Activated naive CD8-positive, alpha-beta T cell treated with anti-CD3 and anti-CD28 coated beads, Interleukin-2, amount 10 ng/mL, durations not matched to agents 7 days and 5 days (primary cell): ENCODE results near the gene CETP. TPM values are rescaled to one million over a fixed set of nuclear protein-coding genes. Genes with fewer than 3 reads are reported as not detected.
A peak's percentile ranks its signal among the peaks of the same experiment; 100 is the strongest.

Source experiments
- ATAC-seq: fragments of 150-1000 bp; cut with Tn5 transposase; one replicate; pipeline ENCODE4 v1.10.0; 2021; ENCODE audit warnings: low read depth, moderate library complexity
- POLR2A ChIA-PET: fragments of 350-600 bp; sonication (Branson Sonifier 250); formaldehyde crosslinking; loops from one replicate; lab custom pipeline; 2021; ENCODE audit warnings: antibody characterized with exemption; lab: Charles Lee
- DNase-seq: peaks from one replicate; pipeline ENCODE4 v3.0.0; 2021
- H3K27ac Mint-ChIP-seq: one replicate; pipeline ENCODE4 v1.8.0; 2022; ENCODE audit warnings: mild to moderate bottlenecking, mixed read lengths
- H3K27me3 Mint-ChIP-seq: one replicate; pipeline ENCODE4 v1.8.0; 2022; ENCODE audit warnings: mild to moderate bottlenecking, moderate library complexity, mixed read lengths
- H3K36me3 Mint-ChIP-seq: one replicate; pipeline ENCODE4 v1.8.0; 2021; ENCODE audit warnings: mild to moderate bottlenecking, mixed read lengths
- H3K4me1 Mint-ChIP-seq: one replicate; pipeline ENCODE4 v1.8.0; 2021; ENCODE audit warnings: mixed read lengths
- H3K4me3 Mint-ChIP-seq: one replicate; pipeline ENCODE4 v1.8.0; 2022; ENCODE audit warnings: mild to moderate bottlenecking, moderate library complexity, mixed read lengths
- H3K9me3 Mint-ChIP-seq: one replicate; pipeline ENCODE4 v1.8.0; 2021; ENCODE audit warnings: mixed read lengths
- total RNA-seq, 2 experiments: library from RNA; stranded (reverse); gene quantifications; one replicate each; pipeline ENCODE4 v1.2.3, GENCODE V29; 2021

Gene CETP, protein sequence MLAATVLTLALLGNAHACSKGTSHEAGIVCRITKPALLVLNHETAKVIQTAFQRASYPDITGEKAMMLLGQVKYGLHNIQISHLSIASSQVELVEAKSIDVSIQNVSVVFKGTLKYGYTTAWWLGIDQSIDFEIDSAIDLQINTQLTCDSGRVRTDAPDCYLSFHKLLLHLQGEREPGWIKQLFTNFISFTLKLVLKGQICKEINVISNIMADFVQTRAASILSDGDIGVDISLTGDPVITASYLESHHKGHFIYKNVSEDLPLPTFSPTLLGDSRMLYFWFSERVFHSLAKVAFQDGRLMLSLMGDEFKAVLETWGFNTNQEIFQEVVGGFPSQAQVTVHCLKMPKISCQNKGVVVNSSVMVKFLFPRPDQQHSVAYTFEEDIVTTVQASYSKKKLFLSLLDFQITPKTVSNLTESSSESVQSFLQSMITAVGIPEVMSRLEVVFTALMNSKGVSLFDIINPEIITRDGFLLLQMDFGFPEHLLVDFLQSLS
- total RNA-seq, result not detected

DNA sequence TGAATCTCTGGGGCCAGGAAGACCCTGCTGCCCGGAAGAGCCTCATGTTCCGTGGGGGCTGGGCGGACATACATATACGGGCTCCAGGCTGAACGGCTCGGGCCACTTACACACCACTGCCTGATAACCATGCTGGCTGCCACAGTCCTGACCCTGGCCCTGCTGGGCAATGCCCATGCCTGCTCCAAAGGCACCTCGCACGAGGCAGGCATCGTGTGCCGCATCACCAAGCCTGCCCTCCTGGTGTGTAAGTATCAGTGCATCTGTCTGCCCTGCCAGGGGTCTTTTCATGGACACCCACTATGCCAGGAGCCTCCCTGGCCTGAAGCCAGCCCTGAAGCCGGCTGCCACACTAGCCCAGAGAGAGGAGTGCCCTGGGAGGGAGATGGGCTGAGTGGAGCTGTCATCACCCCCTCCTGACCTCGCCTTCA lies at the start of gene CETP:
Gene CETP, plus strand, starts transcription at position 100 of the 431 bp plus-strand sequence. Its CDS starts 30 bp downstream, at position 130.
- Mint-ChIP-seq H3K4me1 (peaks cover 21% of the 10 kb centered on the region), H3K27me3 (peaks cover 11% of the 10 kb centered on the region), H3K27ac (no peak within 1 kb of the TSS), H3K9me3 (no peaks in the 10 kb centered on the region), H3K4me3 (no peak within 1 kb of the TSS), H3K36me3 (no peaks in the 10 kb centered on the region)
- POLR2A ChIA-PET, result no interaction called here
- DNase-seq, result no peak
- ATAC-seq, result no peak

DNA sequence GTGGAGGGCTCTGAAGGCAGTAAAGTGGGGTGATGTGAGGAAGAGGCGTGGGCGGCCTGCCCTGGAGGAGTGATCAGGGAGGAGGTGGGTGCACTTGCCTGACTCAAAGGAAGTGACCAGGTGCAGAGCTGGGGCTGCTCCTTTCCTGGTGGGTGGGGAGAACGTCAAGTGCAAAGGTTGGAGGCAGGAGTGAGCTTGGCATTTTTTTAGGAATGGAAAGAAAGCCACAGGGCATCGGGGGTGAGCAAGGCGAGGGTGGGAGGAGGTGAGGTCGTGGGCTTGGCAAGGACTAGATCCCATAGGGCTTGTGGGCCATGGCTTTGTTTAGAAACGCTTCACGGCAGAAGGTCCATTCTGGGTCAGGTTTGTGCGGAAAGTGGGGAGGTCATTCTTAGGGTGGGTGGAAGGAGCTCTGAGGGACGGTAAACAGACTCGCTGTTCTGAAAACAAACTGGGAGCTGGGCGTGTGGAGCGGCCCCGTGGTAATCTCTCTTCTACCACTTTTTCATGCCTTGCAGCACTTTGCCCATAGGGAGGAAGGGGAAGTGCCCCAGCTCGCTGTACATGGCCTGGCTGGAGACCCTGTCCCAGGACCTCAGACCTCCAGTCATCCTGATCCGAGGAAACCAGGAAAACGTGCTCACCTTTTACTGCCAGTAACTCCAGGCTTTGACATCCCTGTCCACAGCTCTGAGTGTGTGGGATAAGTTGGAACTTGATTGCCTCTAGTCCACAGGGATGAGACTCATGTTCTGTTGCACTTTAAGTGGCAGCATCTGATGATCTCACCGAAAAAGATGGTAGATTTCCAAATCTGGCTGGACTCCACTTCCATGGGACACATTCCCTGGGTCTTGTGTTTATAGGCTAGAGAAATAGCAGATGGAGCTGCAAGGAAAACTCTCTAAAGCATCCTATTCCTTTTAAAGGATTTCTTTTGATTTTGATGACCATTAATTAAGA lies 48.7 kb upstream of the CETP start:
- Mint-ChIP-seq H3K4me1 (peaks cover 39% of the 10 kb centered on the region), H3K4me3 (no peak overlapping the region), H3K27me3 (no peaks in the 10 kb centered on the region), H3K27ac (no peak overlapping the region), H3K36me3 (peaks cover 6% of the 10 kb centered on the region), H3K9me3 (no peaks in the 10 kb centered on the region)
- POLR2A ChIA-PET, result interaction anchor here (0.5 to 4.8 kb wide), 2 partner anchors 19 to 92 kb away, joined by 3 to 31 read pairs; partner anchors contain the start of gene HERPUD1
- ATAC-seq, result no peak
- no peak for DNase-seq

DNA sequence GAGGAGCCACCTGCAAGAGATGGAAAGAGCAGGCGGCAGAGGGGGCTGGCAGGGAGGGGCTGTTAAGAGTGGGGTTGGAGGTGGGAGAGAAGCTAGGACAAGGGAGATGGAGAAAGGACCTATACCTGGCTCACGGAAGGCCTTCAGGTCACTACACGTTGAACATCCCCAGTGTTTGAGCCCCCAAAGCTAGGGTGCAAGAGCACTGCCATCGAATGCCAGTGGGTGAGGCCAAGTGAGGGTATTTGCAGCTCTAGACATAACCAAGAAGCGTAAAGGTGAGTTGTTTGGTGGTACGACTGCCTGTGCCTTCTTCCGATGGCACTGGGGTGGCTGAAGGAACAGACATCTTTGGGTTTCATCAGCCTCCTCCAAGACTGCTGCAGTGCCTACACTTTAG lies 46.9 kb upstream of the CETP start:
- H3K27ac Mint-ChIP-seq, result no peak overlapping the region

DNA sequence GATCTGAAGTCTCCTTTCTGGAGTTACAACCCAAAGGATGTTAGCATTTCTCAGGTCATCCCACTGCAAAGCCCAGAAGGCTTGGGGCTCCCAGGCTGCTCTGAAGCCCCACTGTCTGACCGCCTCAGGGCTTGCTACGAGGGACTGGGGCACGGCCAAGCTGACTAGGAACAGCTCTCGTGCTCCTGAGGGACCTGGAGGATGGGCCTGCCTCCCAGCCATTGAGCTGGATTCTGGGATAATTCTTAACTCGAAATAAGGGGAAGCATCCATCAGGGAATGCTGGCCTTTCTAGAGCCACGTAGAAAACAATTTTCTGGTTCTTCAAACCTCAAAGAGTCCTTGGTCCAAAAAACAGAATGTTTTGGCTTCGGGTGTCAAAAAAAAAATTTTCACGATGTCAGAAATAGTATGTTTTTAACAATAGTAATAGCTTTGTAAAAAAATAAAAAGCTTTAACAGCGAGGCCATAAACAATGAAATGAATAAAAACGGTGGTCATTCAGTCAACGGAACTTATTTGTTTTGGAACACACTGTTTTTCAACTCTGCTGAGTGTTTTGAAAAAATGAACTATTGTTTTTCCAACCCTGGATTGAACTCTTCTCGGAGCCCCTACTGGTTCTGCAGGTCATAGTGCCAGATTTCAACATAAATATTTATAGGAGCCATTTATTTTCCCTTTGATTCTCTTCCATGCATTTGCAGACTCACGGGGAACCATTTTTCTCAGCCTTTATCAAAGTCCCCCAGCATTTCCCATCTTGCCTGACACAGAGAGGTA lies 46.2 kb upstream of the CETP start:
- ATAC-seq, result no peak
- Mint-ChIP-seq H3K4me1 (peaks cover 45% of the 10 kb centered on the region), H3K36me3 (peaks cover 6% of the 10 kb centered on the region), H3K9me3 (no peaks in the 10 kb centered on the region), H3K27ac (no peak overlapping the region), H3K27me3 (peaks cover 2% of the 10 kb centered on the region), H3K4me3 (no peak overlapping the region)
- no peak for DNase-seq
- POLR2A ChIA-PET, result interaction anchor here (1.0 to 7.9 kb wide), 2 partner anchors 16 to 22 kb away, joined by 3 to 81 read pairs; partner anchors contain the start of gene HERPUD1

More for the DNA sequence above, 46.9 kb upstream of the CETP start:
- POLR2A ChIA-PET, result interaction anchor here (1.0 to 7.9 kb wide), 2 partner anchors 17 to 22 kb away, joined by 3 to 81 read pairs; partner anchors contain the start of gene HERPUD1
- no peak for ATAC-seq
- H3K36me3 Mint-ChIP-seq, result peaks cover 6% of the 10 kb centered on the region
- DNase-seq, result no peak
- no peaks in the 10 kb centered on the region for H3K9me3 Mint-ChIP-seq
- peaks cover 44% of the 10 kb centered on the region for H3K4me1 Mint-ChIP-seq
- no peaks in the 10 kb centered on the region for H3K27me3 Mint-ChIP-seq
- H3K4me3 Mint-ChIP-seq, result no peak overlapping the region

DNA sequence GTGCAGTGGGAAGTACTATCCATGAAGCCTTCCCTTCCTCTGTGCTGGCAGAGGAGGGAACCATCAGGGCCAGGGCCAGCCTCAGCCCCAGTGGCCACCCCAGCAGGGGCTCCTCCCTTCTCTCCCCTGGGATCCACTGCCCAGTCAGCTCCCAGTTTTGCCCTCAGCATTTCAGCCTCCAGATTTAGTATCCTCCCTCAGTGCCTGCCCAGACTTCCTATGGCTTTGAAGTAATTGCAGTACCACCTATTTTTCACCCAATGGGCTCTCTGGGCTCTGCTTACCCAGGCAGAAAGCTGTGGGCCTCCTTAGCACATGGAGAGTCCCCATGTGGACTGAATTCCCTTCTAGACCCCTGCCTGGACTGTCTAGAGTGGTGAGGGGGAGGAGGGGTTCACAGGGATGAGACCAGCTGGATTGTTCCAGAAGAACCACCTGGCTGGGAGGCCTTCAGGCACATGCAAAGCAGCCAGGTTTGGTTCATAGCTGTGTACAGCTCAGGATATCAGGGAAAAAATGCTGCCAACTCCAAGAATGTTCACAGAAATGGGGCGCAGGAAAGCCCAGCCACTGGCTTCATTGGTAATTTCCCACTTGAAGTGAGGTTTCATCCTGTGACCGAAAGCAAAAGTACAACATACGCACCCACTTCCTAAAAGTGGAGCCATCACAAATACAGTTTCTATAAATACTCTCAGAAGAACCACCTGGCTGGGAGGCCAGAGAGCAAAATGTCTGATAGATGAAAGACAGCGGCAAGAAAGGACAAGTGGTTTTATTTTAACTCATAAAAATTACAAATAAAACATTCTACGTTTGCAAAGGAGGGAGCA lies 45.0 kb upstream of the CETP start:
- peak overlapping the region; percentile 91 for H3K27ac Mint-ChIP-seq
- POLR2A ChIA-PET, result interaction anchor here (7.9 kb wide), 1 partner anchor 15 kb away, joined by 81 read pairs; the partner anchor contains the start of gene HERPUD1
- peaks cover 38% of the 10 kb centered on the region for H3K4me1 Mint-ChIP-seq
- H3K36me3 Mint-ChIP-seq, result peaks cover 8% of the 10 kb centered on the region
- H3K27me3 Mint-ChIP-seq, result peaks cover 2% of the 10 kb centered on the region
- H3K9me3 Mint-ChIP-seq, result no peaks in the 10 kb centered on the region
- DNase-seq (peak; percentile 50), ATAC-seq (peak; percentile 83)
- peak overlapping the region; percentile 78 for H3K4me3 Mint-ChIP-seq

DNA sequence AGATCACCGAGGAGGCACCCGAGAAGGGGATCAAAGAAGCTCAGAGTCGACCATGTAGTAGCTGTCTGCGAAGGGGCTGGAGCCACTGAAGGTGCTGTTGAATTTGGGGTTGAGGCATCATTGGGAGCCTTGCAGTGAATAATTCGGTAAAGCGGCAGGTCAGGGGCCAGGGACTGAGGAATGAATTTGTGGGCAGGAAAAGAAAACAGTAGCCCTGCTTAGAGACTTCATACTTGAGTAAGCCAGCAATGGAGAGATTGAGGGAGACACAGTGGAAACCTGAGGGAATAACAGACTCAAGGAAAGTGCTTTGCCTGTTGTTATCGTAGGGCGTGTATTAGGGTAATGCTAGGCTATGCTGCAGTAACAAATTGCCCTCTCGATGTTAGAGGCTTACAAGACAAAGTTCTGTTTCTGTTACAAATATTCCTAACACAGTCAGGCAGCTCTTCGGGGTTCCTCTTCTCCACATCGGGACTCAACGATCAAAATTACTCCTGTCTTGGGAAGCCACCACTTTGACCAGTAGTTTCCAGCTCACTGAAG lies 43.2 kb upstream of the CETP start:
- Mint-ChIP-seq H3K4me3 (no peak overlapping the region), H3K36me3 (peaks cover 8% of the 10 kb centered on the region), H3K4me1 (peaks cover 29% of the 10 kb centered on the region), H3K9me3 (no peaks in the 10 kb centered on the region), H3K27ac (no peak overlapping the region), H3K27me3 (peaks cover 4% of the 10 kb centered on the region)
- ATAC-seq (no peak), DNase-seq (no peak)
- POLR2A ChIA-PET, result interaction anchor here (0.7 to 7.9 kb wide), 3 partner anchors 9 to 26 kb away, joined by 4 to 81 read pairs (median 5); partner anchors contain the start of gene HERPUD1

DNA sequence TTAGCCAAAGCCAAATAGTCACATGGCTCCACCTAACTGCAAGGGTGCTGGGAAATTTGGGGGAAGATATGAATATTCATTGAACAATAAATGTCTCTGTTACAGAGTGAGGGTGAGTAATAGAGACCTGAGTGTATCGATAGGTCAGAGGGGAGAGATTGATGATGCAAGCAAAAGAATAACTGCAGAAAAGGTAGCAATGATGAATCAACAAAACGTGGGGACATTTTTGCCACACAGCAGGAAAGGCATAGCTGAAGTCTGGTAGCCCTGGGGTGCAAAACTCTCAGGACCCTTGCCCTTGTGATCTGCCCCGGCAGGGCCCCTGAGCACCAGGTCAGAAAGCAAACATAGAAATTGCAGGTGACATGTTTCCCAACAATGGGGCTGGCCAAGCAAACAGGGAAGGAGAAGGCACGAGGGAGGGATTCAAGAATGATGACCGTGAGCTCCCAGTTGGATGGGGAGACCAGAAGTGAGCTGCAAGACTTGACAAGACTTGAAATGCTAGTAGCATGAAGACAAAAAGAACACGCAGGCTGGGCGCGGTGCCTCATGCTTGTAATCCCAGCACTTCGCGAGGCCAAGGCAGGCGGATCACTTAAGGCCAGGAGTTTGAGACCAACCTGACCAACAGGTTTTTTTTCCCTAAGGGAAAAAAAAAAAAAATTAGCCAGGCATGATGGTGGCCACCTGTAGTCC lies 42.5 kb upstream of the CETP start:
- no peak for ATAC-seq
- no peak for DNase-seq
- Mint-ChIP-seq H3K27me3 (peaks cover 4% of the 10 kb centered on the region), H3K4me1 (peaks cover 29% of the 10 kb centered on the region), H3K4me3 (no peak overlapping the region), H3K9me3 (no peaks in the 10 kb centered on the region), H3K27ac (no peak overlapping the region), H3K36me3 (peaks cover 9% of the 10 kb centered on the region)
- POLR2A ChIA-PET, result interaction anchor here (1.1 to 7.9 kb wide), 2 partner anchors 13 to 25 kb away, joined by 5 to 81 read pairs; partner anchors contain the start of gene HERPUD1

DNA sequence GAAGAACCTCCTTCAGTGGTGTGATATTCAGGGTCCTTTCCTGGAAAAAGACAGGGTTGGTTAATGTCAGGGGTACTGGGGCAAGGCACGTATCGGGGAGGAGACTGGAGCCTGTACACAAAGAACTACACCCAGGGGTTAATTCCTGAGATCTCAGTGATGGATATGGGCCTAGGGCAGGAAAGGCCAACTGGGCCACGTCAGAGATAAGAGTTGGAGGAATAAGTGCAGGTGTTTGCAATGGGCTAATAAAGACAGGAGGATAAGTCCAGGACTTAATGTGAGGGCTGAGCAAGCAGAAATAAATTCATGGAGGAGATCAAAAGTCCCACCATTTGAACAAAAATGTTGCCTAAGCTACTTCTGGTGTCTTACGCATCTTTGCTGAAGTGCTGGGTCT lies 40.2 kb upstream of the CETP start:
- POLR2A ChIA-PET, result interaction anchor here (7.9 kb wide), 1 partner anchor 10 kb away, joined by 81 read pairs; the partner anchor contains the start of gene HERPUD1
- Mint-ChIP-seq H3K27ac (no peak overlapping the region), H3K4me1 (peaks cover 27% of the 10 kb centered on the region), H3K4me3 (no peak overlapping the region), H3K9me3 (no peaks in the 10 kb centered on the region), H3K36me3 (peaks cover 7% of the 10 kb centered on the region), H3K27me3 (peaks cover 4% of the 10 kb centered on the region)
- no peak for ATAC-seq
- DNase-seq, result no peak

DNA sequence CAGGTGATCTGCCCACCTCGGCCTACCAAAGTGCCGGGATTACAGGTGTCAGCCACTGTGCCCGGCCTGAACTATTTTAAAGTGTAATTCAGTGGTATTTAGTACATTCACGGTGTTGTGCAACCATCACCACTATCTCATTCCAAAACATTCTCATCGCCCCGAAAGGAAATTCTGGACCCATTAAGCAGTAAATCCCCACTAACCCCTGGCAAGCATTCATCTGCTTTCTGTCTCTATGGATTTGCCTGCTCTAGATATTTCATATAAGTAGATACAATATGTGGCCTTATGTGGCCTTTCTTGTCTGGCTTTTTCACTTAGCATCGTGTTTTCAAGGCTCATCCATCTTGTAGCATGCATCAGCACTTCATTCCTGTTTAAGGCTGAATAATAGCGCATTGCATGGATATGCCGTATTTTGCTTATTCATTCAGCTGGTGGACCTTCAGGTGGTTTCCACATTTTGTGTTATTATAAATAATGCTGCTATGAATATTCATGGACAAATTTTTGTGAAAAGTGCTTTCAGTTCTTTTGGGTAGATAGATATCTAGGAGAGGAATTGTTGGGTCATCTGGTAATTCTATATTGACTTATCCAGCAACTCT lies 38.2 kb upstream of the CETP start:
- no peaks in the 10 kb centered on the region for H3K9me3 Mint-ChIP-seq
- POLR2A ChIA-PET, result no interaction called here
- peaks cover 11% of the 10 kb centered on the region for H3K4me1 Mint-ChIP-seq
- no peak overlapping the region for H3K27ac Mint-ChIP-seq
- ATAC-seq (no peak), DNase-seq (no peak)
- no peak overlapping the region for H3K4me3 Mint-ChIP-seq
- peaks cover 4% of the 10 kb centered on the region for H3K27me3 Mint-ChIP-seq
- peaks cover 3% of the 10 kb centered on the region for H3K36me3 Mint-ChIP-seq

DNA sequence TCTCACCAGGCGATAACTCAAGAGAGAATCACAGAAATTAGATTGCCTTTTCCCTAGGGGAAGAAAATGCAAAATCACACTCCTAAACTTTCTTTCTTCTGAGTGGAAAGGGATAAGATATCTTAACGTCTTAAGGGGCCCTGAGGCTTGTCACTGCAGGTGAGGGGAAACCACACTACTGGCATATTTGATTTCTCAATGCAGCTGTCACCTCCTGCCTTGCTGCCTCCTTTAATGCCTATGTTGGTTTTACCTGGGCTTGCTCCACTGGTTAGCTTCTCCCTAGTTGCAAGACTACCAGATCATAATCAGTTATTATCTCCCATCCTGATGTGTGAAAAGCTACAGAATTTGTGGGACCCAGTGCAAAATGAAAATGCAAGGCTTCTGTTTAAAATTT lies 34.3 kb upstream of the CETP start:
- Mint-ChIP-seq H3K27me3 (peaks cover 2% of the 10 kb centered on the region), H3K27ac (no peak overlapping the region), H3K4me1 (peaks cover 7% of the 10 kb centered on the region), H3K36me3 (peaks cover 2% of the 10 kb centered on the region), H3K4me3 (no peak overlapping the region), H3K9me3 (no peaks in the 10 kb centered on the region)
- POLR2A ChIA-PET, result interaction anchor here (1.5 to 1.6 kb wide), 2 partner anchors 9 to 11 kb away, joined by 4 to 5 read pairs; no protein-coding TSS in a partner anchor
- ATAC-seq (no peak), DNase-seq (no peak)
